ENCODE measurements around the gene SCNN1G.

DNA sequence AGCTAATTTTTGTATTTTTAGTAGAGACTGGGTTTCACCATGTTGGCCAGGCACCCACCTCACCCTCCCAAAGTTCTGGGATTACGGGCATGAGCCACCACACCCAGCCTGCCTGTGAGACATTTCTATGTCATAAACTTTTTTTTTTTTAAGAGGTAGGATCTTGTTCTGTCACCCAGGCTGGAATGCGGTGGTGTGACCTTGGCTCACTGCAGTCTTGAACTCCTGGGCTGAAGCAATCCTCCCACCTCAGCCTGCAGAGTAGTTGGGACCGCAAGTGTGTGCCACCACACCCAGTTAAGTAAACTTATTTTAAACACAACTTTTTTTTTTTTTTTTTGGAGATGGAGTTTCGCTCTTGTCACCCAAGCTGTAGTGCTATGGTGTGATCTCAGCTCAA, 47.2 kb downstream of the SCNN1G start:
- TF ChIP-seq EP300 (IDR thresholded peaks at IDR 0.05) (no peak), POLR2A (IDR thresholded peaks at IDR 0.05) (no peak), POLR2AphosphoS5 (IDR thresholded peaks at IDR 0.05) (no peak)
- TF ChIP-seq, protein P1, sequence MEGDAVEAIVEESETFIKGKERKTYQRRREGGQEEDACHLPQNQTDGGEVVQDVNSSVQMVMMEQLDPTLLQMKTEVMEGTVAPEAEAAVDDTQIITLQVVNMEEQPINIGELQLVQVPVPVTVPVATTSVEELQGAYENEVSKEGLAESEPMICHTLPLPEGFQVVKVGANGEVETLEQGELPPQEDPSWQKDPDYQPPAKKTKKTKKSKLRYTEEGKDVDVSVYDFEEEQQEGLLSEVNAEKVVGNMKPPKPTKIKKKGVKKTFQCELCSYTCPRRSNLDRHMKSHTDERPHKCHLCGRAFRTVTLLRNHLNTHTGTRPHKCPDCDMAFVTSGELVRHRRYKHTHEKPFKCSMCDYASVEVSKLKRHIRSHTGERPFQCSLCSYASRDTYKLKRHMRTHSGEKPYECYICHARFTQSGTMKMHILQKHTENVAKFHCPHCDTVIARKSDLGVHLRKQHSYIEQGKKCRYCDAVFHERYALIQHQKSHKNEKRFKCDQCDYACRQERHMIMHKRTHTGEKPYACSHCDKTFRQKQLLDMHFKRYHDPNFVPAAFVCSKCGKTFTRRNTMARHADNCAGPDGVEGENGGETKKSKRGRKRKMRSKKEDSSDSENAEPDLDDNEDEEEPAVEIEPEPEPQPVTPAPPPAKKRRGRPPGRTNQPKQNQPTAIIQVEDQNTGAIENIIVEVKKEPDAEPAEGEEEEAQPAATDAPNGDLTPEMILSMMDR (IDR thresholded peaks at IDR 0.05), result no peak

Measured in gastroesophageal sphincter (tissue), 3 donors.